GM23248 (cell line): Measurements from ENCODE around the gene MED17.

Source experiments
- EZH2 ChIP-seq: fragments of 200-600 bp; sonication (generic); IDR thresholded peaks from 2 replicates; pipeline ENCODE4 v1.6.1; 2018; ENCODE audit warnings: antibody characterized with exemption, mild to moderate bottlenecking; ENCODE audit not compliant: insufficient read depth, poor library complexity, severe bottlenecking
- EZH2phosphoT487 ChIP-seq: fragments of 200-600 bp; sonication (generic); IDR thresholded peaks from 2 replicates; pipeline ENCODE4 v1.6.1; 2018; ENCODE audit warnings: antibody characterized with exemption, moderate library complexity, mild to moderate bottlenecking, low read depth; ENCODE audit not compliant: insufficient read depth

- TF ChIP-seq EZH2phosphoT487 (no peak), EZH2 (no peak)
Measured at GRCh38 chr11:93756748-93757147, 27.3 kb upstream of the MED17 start.
